ENCODE results near the gene DRAP1. TPM values are rescaled to one million over a fixed set of nuclear protein-coding genes. Genes with fewer than 3 reads are reported as not detected.
A peak's percentile ranks its signal among the peaks of the same experiment; 100 is the strongest.

DRAP1 gene
- total and polyA plus RNA-seq, 3 experiments from 2014 or later, result 94.6 to 115 (median 103) TPM

GRCh38 chr11:65883786-65884715 lies 35.2 kb upstream of the DRAP1 start:
- H3K27ac Mint-ChIP-seq, result peak overlapping the region; percentile 18 to 94 (median 88)
- no peak overlapping the region for H3K4me3 ChIP-seq (ENCODE audit: low read length)
- H3K9me3 Mint-ChIP-seq, result no peaks in the 10 kb centered on the region
- no peak for DNase-seq
- H3K4me1 ChIP-seq (ENCODE audit: insufficient read depth, low read length), result peaks cover 48% of the 10 kb centered on the region
- H3K27me3 ChIP-seq (ENCODE audit: insufficient read depth, low read length, poor library complexity, severe bottlenecking), result no peaks in the 10 kb centered on the region
- peaks cover 50 to 69% (median 66%) of the 10 kb centered on the region in 3 donors for H3K4me1 Mint-ChIP-seq
- ChIA-PET CTCF (interaction anchor here (0.9 to 21.9 kb wide), 39 partner anchors 10 to 405 kb away, joined by 3 to 560 read pairs (median 4); partner anchors contain the start of genes CATSPER1, CFL1, CTSW and EFEMP2), POLR2A (interaction anchor here (0.7 to 2.3 kb wide), 5 partner anchors 10 to 102 kb away, joined by 3 to 14 read pairs (median 7); partner anchors contain the start of genes CFL1 and MUS81)
- peaks cover 0 to 52% (median 0%) of the 10 kb centered on the region in 3 donors for H3K36me3 Mint-ChIP-seq
- no peak overlapping the region for H3K27ac ChIP-seq (ENCODE audit: low read depth, low read length)
- peak overlapping the region in 3 of 7 donors; percentile 61 to 82 (median 72) for H3K4me3 Mint-ChIP-seq
- peaks cover 17% of the 10 kb centered on the region for H3K36me3 ChIP-seq (ENCODE audit: insufficient read depth, low read length)
- no peaks in the 10 kb centered on the region for H3K9me3 ChIP-seq (ENCODE audit: low read length)
- no peaks in the 10 kb centered on the region for H3K27me3 Mint-ChIP-seq

DNA sequence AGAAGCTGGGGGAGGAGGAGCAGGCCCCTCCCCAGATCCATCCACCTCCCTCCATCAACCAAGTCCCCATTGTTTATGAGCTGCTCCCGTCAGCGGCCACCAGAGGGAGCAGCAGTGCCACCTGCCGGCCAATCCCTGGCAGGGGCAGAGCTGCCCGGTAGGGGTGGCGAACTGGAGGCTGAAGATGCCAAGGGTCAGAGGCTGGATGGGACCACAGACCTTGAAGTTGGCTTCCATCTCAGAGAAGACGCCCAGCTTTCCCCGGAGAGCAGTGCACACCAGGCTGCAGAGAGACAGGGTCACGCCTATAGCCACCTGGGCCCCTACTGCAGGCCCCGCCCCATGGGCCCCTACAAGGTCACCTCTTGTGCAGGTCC lies 34.5 kb upstream of the DRAP1 start:
- peak; percentile 75 to 86 (median 77) for DNase-seq
- peaks cover 50 to 69% (median 66%) of the 10 kb centered on the region in 3 donors for H3K4me1 Mint-ChIP-seq
- H3K36me3 ChIP-seq (ENCODE audit: insufficient read depth, low read length), result peaks cover 17% of the 10 kb centered on the region
- H3K36me3 Mint-ChIP-seq, result peaks cover 0 to 52% (median 0%) of the 10 kb centered on the region in 3 donors
- no peak overlapping the region for H3K4me3 ChIP-seq (ENCODE audit: low read length)
- ChIA-PET POLR2A (interaction anchor here (0.5 to 2.3 kb wide), 7 partner anchors 11 to 102 kb away, joined by 3 to 14 read pairs (median 6); partner anchors contain the start of genes CFL1 and MUS81), CTCF (interaction anchor here (0.9 to 21.9 kb wide), 41 partner anchors 10 to 404 kb away, joined by 3 to 560 read pairs (median 4); partner anchors contain the start of genes BANF1, CATSPER1, CFL1 and CTSW)
- no peaks in the 10 kb centered on the region for H3K27me3 Mint-ChIP-seq
- H3K4me1 ChIP-seq (ENCODE audit: insufficient read depth, low read length), result peaks cover 48% of the 10 kb centered on the region
- no peaks in the 10 kb centered on the region for H3K27me3 ChIP-seq (ENCODE audit: insufficient read depth, low read length, poor library complexity, severe bottlenecking)
- peak overlapping the region; percentile 18 to 94 (median 88) for H3K27ac Mint-ChIP-seq
- H3K9me3 Mint-ChIP-seq, result no peaks in the 10 kb centered on the region
- H3K9me3 ChIP-seq (ENCODE audit: low read length), result no peaks in the 10 kb centered on the region
- H3K4me3 Mint-ChIP-seq, result peak overlapping the region in 2 of 7 donors; percentile 61 to 82
- no peak overlapping the region for H3K27ac ChIP-seq (ENCODE audit: low read depth, low read length)

GRCh38 chr11:65885231-65885630 lies 34.0 kb upstream of the DRAP1 start:
- no peak for DNase-seq
- Histone ChIP-seq H3K9me3 (ENCODE audit: low read length) (no peaks in the 10 kb centered on the region), H3K27ac (ENCODE audit: low read depth, low read length) (no peak overlapping the region), H3K36me3 (ENCODE audit: insufficient read depth, low read length) (peaks cover 17% of the 10 kb centered on the region), H3K4me3 (ENCODE audit: low read length) (no peak overlapping the region), H3K4me1 (ENCODE audit: insufficient read depth, low read length) (peaks cover 48% of the 10 kb centered on the region), H3K27me3 (ENCODE audit: insufficient read depth, low read length, poor library complexity, severe bottlenecking) (no peaks in the 10 kb centered on the region)
- Mint-ChIP-seq H3K27me3 (no peaks in the 10 kb centered on the region), H3K27ac (peak overlapping the region in 7 of 8 donors; percentile 18 to 88 (median 57)), H3K36me3 (peaks cover 0 to 52% (median 0%) of the 10 kb centered on the region in 3 donors), H3K4me1 (peaks cover 54 to 69% (median 66%) of the 10 kb centered on the region in 3 donors), H3K9me3 (no peaks in the 10 kb centered on the region), H3K4me3 (no peak overlapping the region)
- CTCF ChIA-PET, result interaction anchor here (1.0 to 21.9 kb wide), 33 partner anchors 9 to 404 kb away, joined by 3 to 560 read pairs (median 5); partner anchors contain the start of genes BANF1, CATSPER1, CFL1 and CTSW
- POLR2A ChIA-PET, result interaction anchor here (0.5 to 2.3 kb wide), 7 partner anchors 11 to 101 kb away, joined by 3 to 14 read pairs (median 4); partner anchors contain the start of genes CFL1 and MUS81

GRCh38 chr11:65885808-65886536 lies 33.3 kb upstream of the DRAP1 start:
- H3K9me3 ChIP-seq (ENCODE audit: low read length), result no peaks in the 10 kb centered on the region
- peaks cover 17% of the 10 kb centered on the region for H3K36me3 ChIP-seq (ENCODE audit: insufficient read depth, low read length)
- ChIA-PET CTCF (interaction anchor here (1.0 to 21.9 kb wide), 13 partner anchors 8 to 175 kb away, joined by 3 to 560 read pairs (median 16); partner anchors contain the start of genes BANF1, CFL1, CTSW and EFEMP2), POLR2A (interaction anchor here (0.7 to 2.3 kb wide), 7 partner anchors 12 to 100 kb away, joined by 3 to 14 read pairs (median 4); partner anchors contain the start of genes CFL1 and MUS81)
- no peak overlapping the region for H3K27ac ChIP-seq (ENCODE audit: low read depth, low read length)
- no peak for DNase-seq
- peak overlapping the region in 3 of 7 donors; percentile 87 to 92 (median 89) for H3K4me3 Mint-ChIP-seq
- H3K36me3 Mint-ChIP-seq, result peaks cover 0 to 52% (median 0%) of the 10 kb centered on the region in 3 donors
- H3K9me3 Mint-ChIP-seq, result no peaks in the 10 kb centered on the region
- H3K4me1 Mint-ChIP-seq, result peaks cover 49 to 64% (median 61%) of the 10 kb centered on the region in 3 donors
- H3K27me3 ChIP-seq (ENCODE audit: insufficient read depth, low read length, poor library complexity, severe bottlenecking), result no peaks in the 10 kb centered on the region
- H3K27me3 Mint-ChIP-seq, result no peaks in the 10 kb centered on the region
- H3K4me3 ChIP-seq (ENCODE audit: low read length), result no peak overlapping the region
- peaks cover 41% of the 10 kb centered on the region for H3K4me1 ChIP-seq (ENCODE audit: insufficient read depth, low read length)
- peak overlapping the region in 5 of 8 donors; percentile 14 to 97 (median 62) for H3K27ac Mint-ChIP-seq

GRCh38 chr11:65886826-65887722 lies 32.2 kb upstream of the DRAP1 start:
- no peaks in the 10 kb centered on the region for H3K27me3 Mint-ChIP-seq
- Histone ChIP-seq H3K27ac (ENCODE audit: low read depth, low read length) (peak overlapping the region; percentile 87), H3K4me3 (ENCODE audit: low read length) (peak overlapping the region; percentile 94), H3K4me1 (ENCODE audit: insufficient read depth, low read length) (peaks cover 36% of the 10 kb centered on the region), H3K27me3 (ENCODE audit: insufficient read depth, low read length, poor library complexity, severe bottlenecking) (no peaks in the 10 kb centered on the region), H3K36me3 (ENCODE audit: insufficient read depth, low read length) (peaks cover 17% of the 10 kb centered on the region), H3K9me3 (ENCODE audit: low read length) (no peaks in the 10 kb centered on the region)
- peak overlapping the region; percentile 83 to 97 (median 92) for H3K4me3 Mint-ChIP-seq
- H3K9me3 Mint-ChIP-seq, result no peaks in the 10 kb centered on the region
- POLR2A ChIA-PET, result interaction anchor here (0.6 to 4.5 kb wide), 5 partner anchors 13 to 45 kb away, joined by 3 to 30 read pairs (median 5); partner anchors contain the start of genes C11orf68 and MUS81
- peaks cover 0 to 49% (median 0%) of the 10 kb centered on the region in 3 donors for H3K36me3 Mint-ChIP-seq
- peak overlapping the region; percentile 84 to 99 (median 94) for H3K27ac Mint-ChIP-seq
- no peak for DNase-seq
- peaks cover 43 to 60% (median 59%) of the 10 kb centered on the region in 3 donors for H3K4me1 Mint-ChIP-seq
- CTCF ChIA-PET, result interaction anchor here (1.0 to 21.9 kb wide), 10 partner anchors 13 to 175 kb away, joined by 3 to 560 read pairs (median 14); partner anchors contain the start of genes C11orf68, CFL1, CTSW and EFEMP2

- H3K4me3 Mint-ChIP-seq, result peak overlapping the region; percentile 83 to 97 (median 92)
Observed at GRCh38 chr11:65887723-65888162, 31.5 kb upstream of the DRAP1 start.

More at GRCh38 chr11:65887723-65888162, 31.5 kb upstream of the DRAP1 start:
- H3K36me3 ChIP-seq (ENCODE audit: insufficient read depth, low read length), result peaks cover 11% of the 10 kb centered on the region
- no peaks in the 10 kb centered on the region for H3K9me3 ChIP-seq (ENCODE audit: low read length)
- ChIA-PET POLR2A (interaction anchor here (0.5 to 6.0 kb wide), 20 partner anchors 13 to 273 kb away, joined by 3 to 140 read pairs (median 4); partner anchors contain the start of genes BANF1, C11orf68, CFL1 and KAT5), CTCF (interaction anchor here (0.6 to 21.9 kb wide), 30 partner anchors 12 to 329 kb away, joined by 3 to 560 read pairs (median 6); partner anchors contain the start of genes AP5B1, BANF1, C11orf68 and CFL1)
- H3K27ac ChIP-seq (ENCODE audit: low read depth, low read length), result peak overlapping the region; percentile 87
- peak overlapping the region; percentile 84 to 100 (median 96) for H3K27ac Mint-ChIP-seq
- H3K4me3 ChIP-seq (ENCODE audit: low read length), result peak overlapping the region; percentile 94
- DNase-seq, result no peak
- H3K27me3 ChIP-seq (ENCODE audit: insufficient read depth, low read length, poor library complexity, severe bottlenecking), result no peaks in the 10 kb centered on the region
- no peaks in the 10 kb centered on the region for H3K27me3 Mint-ChIP-seq
- H3K36me3 Mint-ChIP-seq, result peaks cover 0 to 43% (median 0%) of the 10 kb centered on the region in 3 donors
- peaks cover 48 to 65% (median 64%) of the 10 kb centered on the region in 3 donors for H3K4me1 Mint-ChIP-seq
- H3K4me1 ChIP-seq (ENCODE audit: insufficient read depth, low read length), result peaks cover 43% of the 10 kb centered on the region
- H3K9me3 Mint-ChIP-seq, result no peaks in the 10 kb centered on the region

Measured in CD8-positive, alpha-beta memory T cell (primary cell).